Measurements from ENCODE around the gene RAB11FIP3. TPM values are rescaled to one million over a fixed set of nuclear protein-coding genes. Genes with fewer than 3 reads are reported as not detected.

RAB11FIP3 gene
- total and polyA plus RNA-seq, 2 of the 13 experiments (the other 11 are each of a cell fraction or from before 2014, with no cell fraction given): 34.3 to 57.6 TPM

DNA sequence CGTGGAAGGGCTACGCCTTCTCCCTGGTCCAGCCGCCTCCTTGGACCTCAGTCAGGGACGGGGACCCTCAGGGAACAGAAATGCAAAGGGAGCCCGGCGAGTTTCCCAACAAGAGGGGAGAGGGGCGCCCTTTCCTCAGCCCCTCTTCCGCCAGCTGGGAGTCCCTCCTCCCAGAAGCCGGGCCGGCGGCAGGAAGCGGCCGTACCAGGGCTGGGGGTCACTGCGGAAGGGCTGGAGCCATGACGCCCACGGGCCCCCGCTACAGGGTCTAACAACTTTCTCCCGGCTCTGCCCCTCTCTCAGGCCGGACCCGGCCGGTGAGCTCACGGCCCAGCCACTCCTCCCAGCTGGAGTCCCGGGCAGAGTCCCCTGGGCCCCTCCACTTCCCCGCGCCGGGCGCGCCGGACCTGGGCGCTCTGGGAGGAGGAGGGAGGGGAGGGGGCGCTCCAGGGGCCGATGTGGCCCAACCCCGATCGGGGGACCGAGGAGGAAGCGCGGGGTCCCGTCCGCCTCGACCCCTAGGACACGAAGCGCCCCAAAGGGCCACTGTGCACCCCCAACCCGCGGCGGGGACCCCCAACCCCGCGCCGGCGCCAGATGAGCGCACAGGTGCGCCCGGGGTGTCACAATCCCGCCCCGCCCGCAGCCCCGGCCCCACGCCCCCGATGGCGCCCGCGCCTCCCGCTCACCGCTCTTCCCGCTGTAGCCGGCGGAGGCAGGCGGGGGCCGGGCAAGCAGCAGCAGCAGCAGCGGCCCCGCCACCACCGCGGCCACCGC lies 44.2 kb upstream of the RAB11FIP3 start (continued):
- TF ChIP-seq PTBP1 (IDR thresholded peaks at IDR 0.05; ENCODE audit: low read depth, low read length, poor library complexity, severe bottlenecking): no peak
- TF ChIP-seq, protein P1, sequence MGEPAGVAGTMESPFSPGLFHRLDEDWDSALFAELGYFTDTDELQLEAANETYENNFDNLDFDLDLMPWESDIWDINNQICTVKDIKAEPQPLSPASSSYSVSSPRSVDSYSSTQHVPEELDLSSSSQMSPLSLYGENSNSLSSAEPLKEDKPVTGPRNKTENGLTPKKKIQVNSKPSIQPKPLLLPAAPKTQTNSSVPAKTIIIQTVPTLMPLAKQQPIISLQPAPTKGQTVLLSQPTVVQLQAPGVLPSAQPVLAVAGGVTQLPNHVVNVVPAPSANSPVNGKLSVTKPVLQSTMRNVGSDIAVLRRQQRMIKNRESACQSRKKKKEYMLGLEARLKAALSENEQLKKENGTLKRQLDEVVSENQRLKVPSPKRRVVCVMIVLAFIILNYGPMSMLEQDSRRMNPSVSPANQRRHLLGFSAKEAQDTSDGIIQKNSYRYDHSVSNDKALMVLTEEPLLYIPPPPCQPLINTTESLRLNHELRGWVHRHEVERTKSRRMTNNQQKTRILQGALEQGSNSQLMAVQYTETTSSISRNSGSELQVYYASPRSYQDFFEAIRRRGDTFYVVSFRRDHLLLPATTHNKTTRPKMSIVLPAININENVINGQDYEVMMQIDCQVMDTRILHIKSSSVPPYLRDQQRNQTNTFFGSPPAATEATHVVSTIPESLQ (CRISPR knock-in tag; conservative IDR thresholded peaks at IDR 0.05): no peak
- TF ChIP-seq CHD4 (IDR thresholded peaks at IDR 0.05; ENCODE audit: borderline replicate concordance, low read length): no peak
- TF ChIP-seq CENPX (CRISPR knock-in tag; IDR thresholded peaks at IDR 0.05): no peak
- no peak for TF ChIP-seq KDM4B (CRISPR knock-in tag; IDR thresholded peaks at IDR 0.05)
- no peak for TF ChIP-seq SSRP1 (CRISPR knock-in tag; IDR thresholded peaks at IDR 0.05)
- TF ChIP-seq ZFP37 (CRISPR knock-in tag; IDR thresholded peaks at IDR 0.05; ENCODE audit: borderline replicate concordance): no peak
- 0 out of 2 replicates have a peak, but pooled peaks have one; percentile 31 for TF ChIP-seq ZNF160 (CRISPR knock-in tag; IDR thresholded peaks at IDR 0.05)
- no peak for TF ChIP-seq ZNF138 (CRISPR knock-in tag; IDR thresholded peaks at IDR 0.05; ENCODE audit: low read depth)
- TF ChIP-seq, protein P2, sequence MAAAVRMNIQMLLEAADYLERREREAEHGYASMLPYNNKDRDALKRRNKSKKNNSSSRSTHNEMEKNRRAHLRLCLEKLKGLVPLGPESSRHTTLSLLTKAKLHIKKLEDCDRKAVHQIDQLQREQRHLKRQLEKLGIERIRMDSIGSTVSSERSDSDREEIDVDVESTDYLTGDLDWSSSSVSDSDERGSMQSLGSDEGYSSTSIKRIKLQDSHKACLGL (CRISPR knock-in tag; IDR thresholded peaks at IDR 0.05): peak; percentile 63; the same call in 1 of the 2 replicates
- TF ChIP-seq KDM2A (CRISPR knock-in tag; IDR thresholded peaks at IDR 0.05; ENCODE audit: borderline replicate concordance, low read depth): 0 out of 2 replicates have a peak, but pooled peaks have one; percentile 42
- 0 out of 2 replicates have a peak, but pooled peaks have one; percentile 33 for TF ChIP-seq SAFB2 (CRISPR knock-in tag; IDR thresholded peaks at IDR 0.05; ENCODE audit: borderline replicate concordance, low read depth)
- peak; percentile 24; the same call in 1 of the 2 replicates for TF ChIP-seq THAP11 (CRISPR knock-in tag; IDR thresholded peaks at IDR 0.05)
- TF ChIP-seq PHF21A (CRISPR knock-in tag; IDR thresholded peaks at IDR 0.05): peak; percentile 28; the same call in 1 of the 2 replicates
- TF ChIP-seq ZFX (CRISPR knock-in tag; IDR thresholded peaks at IDR 0.05; ENCODE audit: low read depth): peak; percentile 76
- no peak for TF ChIP-seq ZNF382 (CRISPR knock-in tag; IDR thresholded peaks at IDR 0.05; ENCODE audit: borderline replicate concordance)
- TF ChIP-seq TBX3 (IDR thresholded peaks at IDR 0.05; ENCODE audit: borderline replicate concordance): no peak
- TF ChIP-seq ZNF772 (CRISPR knock-in tag; IDR thresholded peaks at IDR 0.05): peak; percentile 47; the same call in 1 of the 2 replicates
- TF ChIP-seq CENPT (CRISPR knock-in tag; IDR thresholded peaks at IDR 0.05; ENCODE audit: low read depth): no peak
- 0 out of 2 replicates have a peak, but pooled peaks have one; percentile 68 for TF ChIP-seq KLF15 (CRISPR knock-in tag; IDR thresholded peaks at IDR 0.05; ENCODE audit: borderline replicate concordance)
- TF ChIP-seq FOXO1 (CRISPR knock-in tag; IDR thresholded peaks at IDR 0.05): no peak
- peak; percentile 65; the same call in 1 of the 2 replicates for TF ChIP-seq ZBTB38 (CRISPR knock-in tag; IDR thresholded peaks at IDR 0.05)
